Type B pancreatic cell (in vitro differentiated cells): ENCODE results near the gene FAM20C. TPM values are rescaled to one million over a fixed set of nuclear protein-coding genes. Genes with fewer than 3 reads are reported as not detected.

ENCODE experiments used
- DNase-seq: peaks from one replicate; pipeline ENCODE4 v3.0.0; 2021; ENCODE audit warnings: mixed read lengths; ENCODE audit not compliant: unreplicated experiment; ENCODE audit errors: extremely low spot score
- H3K27ac Mint-ChIP-seq: 2 replicates; pipeline ENCODE4 v1.8.0; 2021; ENCODE audit warnings: mild to moderate bottlenecking, mixed read lengths
- H3K27me3 Mint-ChIP-seq: 2 replicates; pipeline ENCODE4 v1.8.0; 2021; ENCODE audit warnings: mixed read lengths
- H3K36me3 Mint-ChIP-seq: 2 replicates; pipeline ENCODE4 v1.8.0; 2021; ENCODE audit warnings: mixed read lengths
- H3K4me1 Mint-ChIP-seq: one replicate; pipeline ENCODE4 v1.8.0; 2021; ENCODE audit warnings: mixed read lengths; ENCODE audit not compliant: unreplicated experiment
- H3K4me3 Mint-ChIP-seq: 2 replicates; pipeline ENCODE4 v1.8.0; 2021; ENCODE audit warnings: mild to moderate bottlenecking, mixed read lengths
- H3K9me3 Mint-ChIP-seq: 2 replicates; pipeline ENCODE4 v1.8.0; 2021; ENCODE audit warnings: mixed read lengths
- CTCF ChIP-seq: fragments of 200-600 bp; sonication (generic); conservative IDR thresholded peaks from 2 replicates; pipeline ENCODE4 v1.5.0; 2021; ENCODE audit warnings: antibody characterized with exemption, mild to moderate bottlenecking
- total RNA-seq: library from RNA; stranded (reverse); gene quantifications from 2 replicates; pipeline ENCODE4 v1.2.1, GENCODE V29; 2021; ENCODE audit warnings: low replicate concordance

The FAM20C gene
- total RNA-seq, 1 donor from 2014 or later: 18.1 TPM

- H3K4me3 Mint-ChIP-seq: no peak overlapping the region
- H3K9me3 Mint-ChIP-seq: no peaks in the 10 kb centered on the region
- peaks cover 7% of the 10 kb centered on the region for H3K4me1 Mint-ChIP-seq
- DNase-seq: no peak
- peaks cover 30% of the 10 kb centered on the region for H3K27me3 Mint-ChIP-seq
- H3K27ac Mint-ChIP-seq: no peak overlapping the region
- TF ChIP-seq CTCF: no peak
- peaks cover 6% of the 10 kb centered on the region for H3K36me3 Mint-ChIP-seq
Measured at GRCh38 chr7:186516-187113, 5.8 kb upstream of the FAM20C start.

GRCh38 chr7:187227-187927, 5.0 kb upstream of the FAM20C start:
- Mint-ChIP-seq H3K9me3 (no peaks in the 10 kb centered on the region), H3K36me3 (peaks cover 6% of the 10 kb centered on the region), H3K27ac (no peak overlapping the region), H3K4me3 (no peak overlapping the region), H3K27me3 (peaks cover 31% of the 10 kb centered on the region), H3K4me1 (peaks cover 8% of the 10 kb centered on the region)
- DNase-seq: no peak
- TF ChIP-seq CTCF: no peak

GRCh38 chr7:188174-188573, 4.2 kb upstream of the FAM20C start:
- Mint-ChIP-seq H3K27ac (no peak overlapping the region), H3K4me1 (peaks cover 8% of the 10 kb centered on the region), H3K27me3 (peaks cover 31% of the 10 kb centered on the region), H3K9me3 (no peaks in the 10 kb centered on the region), H3K4me3 (no peak overlapping the region), H3K36me3 (peaks cover 6% of the 10 kb centered on the region)
- DNase-seq: no peak
- no peak for TF ChIP-seq CTCF

GRCh38 chr7:188727-189500, 3.5 kb upstream of the FAM20C start:
- H3K9me3 Mint-ChIP-seq: no peaks in the 10 kb centered on the region
- H3K27me3 Mint-ChIP-seq: peaks cover 28% of the 10 kb centered on the region
- H3K27ac Mint-ChIP-seq: peak overlapping the region; percentile 3
- peaks cover 6% of the 10 kb centered on the region for H3K36me3 Mint-ChIP-seq
- peak overlapping the region; percentile 21 for H3K4me3 Mint-ChIP-seq
- DNase-seq: no peak
- no peak for TF ChIP-seq CTCF
- H3K4me1 Mint-ChIP-seq: peaks cover 9% of the 10 kb centered on the region

- H3K4me3 Mint-ChIP-seq: peak overlapping the region; percentile 21
- no peaks in the 10 kb centered on the region for H3K9me3 Mint-ChIP-seq
- H3K36me3 Mint-ChIP-seq: peaks cover 6% of the 10 kb centered on the region
- H3K27ac Mint-ChIP-seq: peak overlapping the region; percentile 3
- H3K4me1 Mint-ChIP-seq: peaks cover 17% of the 10 kb centered on the region
- H3K27me3 Mint-ChIP-seq: peaks cover 28% of the 10 kb centered on the region
- DNase-seq: no peak
- no peak for TF ChIP-seq CTCF
Measured at GRCh38 chr7:189719-190118, 2.7 kb upstream of the FAM20C start.
